H1 (cell line): ENCODE measurements around the gene PDE4D. TPM values are rescaled to one million over a fixed set of nuclear protein-coding genes. Genes with fewer than 3 reads are reported as not detected.

Source experiments
- ASH2L ChIP-seq: fragments of 200-600, 300-600 bp; sonication (generic); IDR thresholded peaks from one replicate; pipeline ENCODE4 v1.7.1; 2017; ENCODE audit warnings: low read length
- CTCF ChIP-seq, 3 experiments: IDR thresholded peaks; 1 replicate in 2 of 3; 2 replicates in 1 of 3; pipeline versions ENCODE4 v1.5.1 to v1.6.1; 2011; ENCODE audit warnings: low read length in 3 of 3, mild to moderate bottlenecking in 3 of 3, inconsistent platforms in 2 of 3, low read depth in 1 of 3, moderate library complexity in 1 of 3; ENCODE audit not compliant: insufficient read depth in 1 of 3; ENCODE audit errors: control extremely low read depth in 1 of 3
- SIRT6 ChIP-seq: IDR thresholded peaks from one replicate; pipeline ENCODE4 v1.7.1; 2012; ENCODE audit warnings: low read length, inconsistent platforms
- polyA plus RNA-seq, 7 experiments: library from polyadenylated mRNA; depleted of rRNA in 3 of 7; stranded (reverse) in 5 of 7; unstranded in 2 of 7; fragments of >200 nt in 5 of 7; fragments of 200-250 nt in 2 of 7; gene quantifications; 1 replicate in 5 of 7; 2 replicates in 1 of 7; 4 replicates in 1 of 7; pipeline versions ENCODE4 v1.2.1 to v1.2.3, GENCODE V29; 2011 to 2013; ENCODE audit warnings: missing spikeins in 2 of 7, mixed read lengths in 2 of 7
- total RNA-seq: library from RNA; stranded (reverse); fragmentation: NEBNext Ultra II Directional; extraction: Animal tissue kit (Norgen Biotek cat#: 25700); gene quantifications from 2 replicates; pipeline ENCODE4 v1.2.1, GENCODE V29; 2021

The PDE4D gene
- total and polyA plus RNA-seq, 2 of the 8 experiments (the other 6 are each of a cell fraction or from before 2014, with no cell fraction given), result 2.3 to 3.7 TPM

- TF ChIP-seq CTCF (IDR thresholded peaks at IDR 0.05; ENCODE audit: control extremely low read depth in 1 of 3, insufficient read depth in 1 of 3, low read depth in 1 of 3, low read length in 3 of 3), result no peak
- TF ChIP-seq SIRT6, result no peak
- no peak for TF ChIP-seq ASH2L
Observed at GRCh38 chr5:59838067-59838466, 55.5 kb downstream of the PDE4D start (continued).
